HepG2 (cell line): ENCODE results near the gene KCTD13. TPM values are rescaled to one million over a fixed set of nuclear protein-coding genes. Genes with fewer than 3 reads are reported as not detected.

ENCODE experiments used
- ATF7-NPFF ChIP-seq: sonication (generic); formaldehyde crosslinking; IDR thresholded peaks from 2 replicates; pipeline ENCODE4 v1.8.1; 2023; ENCODE audit warnings: mild to moderate bottlenecking, low read depth, missing genetic modification reagents, moderate library complexity
- BORCS8-MEF2B ChIP-seq: sonication (generic); formaldehyde crosslinking; IDR thresholded peaks from 2 replicates; pipeline ENCODE4 v1.8.0; 2022; ENCODE audit warnings: mild to moderate bottlenecking, missing genetic modification reagents
- FOSL1 ChIP-seq: sonication (generic); formaldehyde crosslinking; IDR thresholded peaks from 2 replicates; pipeline ENCODE4 v1.9.0; 2021; ENCODE audit warnings: missing genetic modification reagents, borderline replicate concordance
- FOSL2 ChIP-seq: sonication (generic); formaldehyde crosslinking; IDR thresholded peaks from 2 replicates; pipeline ENCODE4 v1.4.0; 2020; ENCODE audit warnings: missing genetic modification reagents
- FOXO1 ChIP-seq: sonication (generic); formaldehyde crosslinking; IDR thresholded peaks from 2 replicates; pipeline ENCODE4 v1.4.0; 2020; ENCODE audit warnings: missing genetic modification reagents
- ISL2 ChIP-seq: sonication (generic); formaldehyde crosslinking; IDR thresholded peaks from 2 replicates; pipeline ENCODE4 v1.5.0; 2020; ENCODE audit warnings: missing genetic modification reagents
- KDM5A ChIP-seq: fragments of 200-600 bp; sonication (generic); IDR thresholded peaks from 2 replicates; pipeline ENCODE4 v1.7.0; 2018; ENCODE audit warnings: antibody characterized with exemption, mild to moderate bottlenecking, low read length, borderline replicate concordance
- MBNL3 ChIP-seq: fragments of 250-450 bp; sonication (Bioruptor Pico); conservative IDR thresholded peaks from 2 replicates; pipeline ENCODE4 v1.8.0; 2022; ENCODE audit warnings: mild to moderate bottlenecking, inconsistent platforms
- RFX3 ChIP-seq: IDR thresholded peaks from 2 replicates; pipeline ENCODE4 v1.6.1; 2016; ENCODE audit warnings: missing biosample characterization, missing genetic modification reagents
- ZBTB7A ChIP-seq: sonication (generic); formaldehyde crosslinking; IDR thresholded peaks from 2 replicates; pipeline ENCODE4 v1.8.0; 2022; ENCODE audit warnings: mild to moderate bottlenecking, missing genetic modification reagents
- ZFYVE20 ChIP-seq: sonication (generic); formaldehyde crosslinking; IDR thresholded peaks from 2 replicates; pipeline ENCODE4 v1.8.0; 2023; ENCODE audit warnings: low read depth, mild to moderate bottlenecking, moderate library complexity, missing genetic modification reagents, borderline replicate concordance
- ZNF136 ChIP-seq: sonication (generic); formaldehyde crosslinking; IDR thresholded peaks from 2 replicates; pipeline ENCODE4 v1.8.1; 2022; ENCODE audit warnings: low read depth, mild to moderate bottlenecking, moderate library complexity, missing genetic modification reagents
- ZNF142 ChIP-seq: sonication (generic); formaldehyde crosslinking; IDR thresholded peaks from 2 replicates; pipeline ENCODE4 v1.4.0; 2020; ENCODE audit warnings: missing genetic modification reagents
- ZNF350 ChIP-seq: sonication (generic); formaldehyde crosslinking; IDR thresholded peaks from 2 replicates; pipeline ENCODE4 v1.4.0; 2020; ENCODE audit warnings: mild to moderate bottlenecking, low read depth, missing genetic modification reagents, borderline replicate concordance
- ZNF430 ChIP-seq: sonication (generic); formaldehyde crosslinking; IDR thresholded peaks from 2 replicates; pipeline ENCODE4 v1.9.0; 2021; ENCODE audit warnings: mild to moderate bottlenecking, missing genetic modification reagents
- ZNF484 ChIP-seq: sonication (generic); formaldehyde crosslinking; IDR thresholded peaks from 2 replicates; pipeline ENCODE4 v1.5.1; 2020; ENCODE audit warnings: mild to moderate bottlenecking, low read depth, missing genetic modification reagents, borderline replicate concordance
- ZNF644 ChIP-seq: IDR thresholded peaks from 2 replicates; pipeline ENCODE4 v1.6.1; 2016; ENCODE audit warnings: low read depth
- ZNF75D ChIP-seq: sonication (generic); formaldehyde crosslinking; IDR thresholded peaks from 2 replicates; pipeline ENCODE4 v1.8.1; 2023; ENCODE audit warnings: missing genetic modification reagents, mild to moderate bottlenecking, borderline replicate concordance
- polyA plus RNA-seq, 8 experiments: library from polyadenylated mRNA; depleted of rRNA in 3 of 8; stranded (reverse) in 7 of 8; unstranded in 1 of 8; fragments of >200 nt; fragmentation: Illumina TruSeq in 4 of 8; extraction: Trizol in 4 of 8; gene quantifications; 2 replicates each; pipeline versions ENCODE4 v1.2.1 to v1.2.3, GENCODE V29; 2011 to 2016; ENCODE audit warnings: low read depth in 4 of 8, missing spikeins in 1 of 8, mixed read lengths in 1 of 8; ENCODE audit not compliant: insufficient read depth in 1 of 8
- total RNA-seq, 5 experiments: library from RNA; depleted of rRNA; stranded (reverse); fragments of >200 nt; fragmentation: Illumina TruSeq; extraction: Trizol; gene quantifications; 2 replicates each; pipeline ENCODE4 v1.2.3, GENCODE V29; 2016; ENCODE audit warnings: low read depth in 1 of 5
- TF ChIP-seq, protein P1 (sequence below): sonication (generic); formaldehyde crosslinking; IDR thresholded peaks from 2 replicates; pipeline ENCODE4 v1.4.0; 2020; ENCODE audit warnings: missing genetic modification reagents, borderline replicate concordance

The KCTD13 gene
- total and polyA plus RNA-seq, 2 of the 13 experiments (the other 11 are each of a cell fraction or from before 2014, with no cell fraction given): 6.3 to 14.7 TPM

DNA sequence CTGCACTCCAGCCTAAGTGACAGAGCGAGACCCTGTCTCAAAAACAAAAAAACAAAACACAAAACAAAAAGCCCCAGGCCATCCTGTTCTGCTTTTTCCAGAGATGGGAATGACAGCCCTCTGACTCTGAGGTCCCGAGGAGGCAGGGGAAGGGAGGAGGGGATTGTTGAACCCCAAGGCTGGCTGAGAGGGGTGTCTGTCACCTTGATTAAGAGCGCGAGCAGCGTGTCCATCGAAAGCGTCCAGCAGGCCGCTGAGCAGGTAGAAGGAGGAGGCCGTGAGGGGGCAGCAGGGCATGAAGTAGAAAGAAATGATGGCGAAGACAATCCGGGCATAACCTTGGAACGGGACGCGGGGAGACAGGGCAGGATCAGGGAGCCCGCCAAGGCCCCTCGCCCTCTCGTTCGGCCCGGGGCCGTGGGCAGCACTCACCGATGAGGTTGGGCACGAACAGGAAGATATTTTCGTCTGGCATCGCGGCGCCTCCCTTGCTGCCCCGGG lies 63.6 kb downstream of the KCTD13 start (continued):
- TF ChIP-seq ZNF142 (CRISPR knock-in tag) (no peak), BORCS8-MEF2B (CRISPR knock-in tag) (no peak), ZNF350 (CRISPR knock-in tag) (0 out of 2 replicates have a peak, but pooled peaks have one; percentile 3), FOXO1 (CRISPR knock-in tag) (no peak), ZFYVE20 (no peak), FOSL1 (no peak), ZNF136 (CRISPR knock-in tag) (no peak), KDM5A (no peak), ZNF484 (no peak), FOSL2 (CRISPR knock-in tag) (0 out of 2 replicates have a peak, but pooled peaks have one; percentile 3), ISL2 (CRISPR knock-in tag) (no peak), RFX3 (CRISPR knock-in tag) (no peak), ATF7-NPFF (CRISPR knock-in tag) (no peak), ZNF430 (CRISPR knock-in tag) (no peak), ZNF644 (CRISPR knock-in tag) (no peak), ZBTB7A (CRISPR knock-in tag) (no peak; the same call in 1 of the 2 replicates), MBNL3 (no peak), ZNF75D (CRISPR knock-in tag) (no peak)
- TF ChIP-seq, protein P1, sequence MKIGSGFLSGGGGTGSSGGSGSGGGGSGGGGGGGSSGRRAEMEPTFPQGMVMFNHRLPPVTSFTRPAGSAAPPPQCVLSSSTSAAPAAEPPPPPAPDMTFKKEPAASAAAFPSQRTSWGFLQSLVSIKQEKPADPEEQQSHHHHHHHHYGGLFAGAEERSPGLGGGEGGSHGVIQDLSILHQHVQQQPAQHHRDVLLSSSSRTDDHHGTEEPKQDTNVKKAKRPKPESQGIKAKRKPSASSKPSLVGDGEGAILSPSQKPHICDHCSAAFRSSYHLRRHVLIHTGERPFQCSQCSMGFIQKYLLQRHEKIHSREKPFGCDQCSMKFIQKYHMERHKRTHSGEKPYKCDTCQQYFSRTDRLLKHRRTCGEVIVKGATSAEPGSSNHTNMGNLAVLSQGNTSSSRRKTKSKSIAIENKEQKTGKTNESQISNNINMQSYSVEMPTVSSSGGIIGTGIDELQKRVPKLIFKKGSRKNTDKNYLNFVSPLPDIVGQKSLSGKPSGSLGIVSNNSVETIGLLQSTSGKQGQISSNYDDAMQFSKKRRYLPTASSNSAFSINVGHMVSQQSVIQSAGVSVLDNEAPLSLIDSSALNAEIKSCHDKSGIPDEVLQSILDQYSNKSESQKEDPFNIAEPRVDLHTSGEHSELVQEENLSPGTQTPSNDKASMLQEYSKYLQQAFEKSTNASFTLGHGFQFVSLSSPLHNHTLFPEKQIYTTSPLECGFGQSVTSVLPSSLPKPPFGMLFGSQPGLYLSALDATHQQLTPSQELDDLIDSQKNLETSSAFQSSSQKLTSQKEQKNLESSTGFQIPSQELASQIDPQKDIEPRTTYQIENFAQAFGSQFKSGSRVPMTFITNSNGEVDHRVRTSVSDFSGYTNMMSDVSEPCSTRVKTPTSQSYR: no peak
